ENCODE data around the gene ATP5IF1. TPM values are rescaled to one million over a fixed set of nuclear protein-coding genes. Genes with fewer than 3 reads are reported as not detected.

The ATP5IF1 gene
- total RNA-seq, 4 donors from 2014 or later = 131 to 503 (median 344) TPM

GRCh38 chr1:28259252-28259933, 23.5 kb downstream of the ATP5IF1 start, which contains the start of gene SESN2:
SESN2 (plus strand) TSS chr1:28259518; CDS start chr1:28259848, 330 bp downstream.
- Histone ChIP-seq H3K36me3 (no peaks in the 10 kb centered on the region), H3K9me3 (no peaks in the 10 kb centered on the region), H3K4me3 (peak within 1 kb of the TSS; percentile 75 to 99 (median 88)), H3K27ac (peak within 1 kb of the TSS; percentile 90 to 97 (median 96)), H3K4me1 (peaks cover 14 to 47% (median 33%) of the 10 kb centered on the region in 4 donors), H3K27me3 (no peaks in the 10 kb centered on the region)
- peak; percentile 100 for DNase-seq
- intact Hi-C loops (cut with DNase I; ENCODE audit: low total_unique reads) (loop anchor here (10.0 kb wide), 1 partner anchor 65 kb away; the partner anchor contains the start of gene MED18), in situ Hi-C loops (cut with MboI; ENCODE audit: low pct_ligation_motif_present in 1 of 4, low pct_unique_long_range_greater_than_20kb in 1 of 4, low sequenced_read_pairs in 3 of 4) (loop anchor here in 2 of 4 donors (10.0 kb wide), 1 partner anchor 65 kb away; the partner anchor contains the start of gene MED18 (in 2 of the 2))
- WGBS, 2 donors (ENCODE audit: low coverage in 1 of 2) = 0% methylated on average over 45 of the region's 76 CpGs; no CpG with 5 or more reads in 1 of the 2 donors
- TF ChIP-seq POLR2AphosphoS5 (IDR thresholded peaks at IDR 0.05) (peak; percentile 99), EP300 (IDR thresholded peaks at IDR 0.05; ENCODE audit: low read depth) (no peak), POLR2A (IDR thresholded peaks at IDR 0.05) (peak; percentile 97)
- TF ChIP-seq, protein P1, sequence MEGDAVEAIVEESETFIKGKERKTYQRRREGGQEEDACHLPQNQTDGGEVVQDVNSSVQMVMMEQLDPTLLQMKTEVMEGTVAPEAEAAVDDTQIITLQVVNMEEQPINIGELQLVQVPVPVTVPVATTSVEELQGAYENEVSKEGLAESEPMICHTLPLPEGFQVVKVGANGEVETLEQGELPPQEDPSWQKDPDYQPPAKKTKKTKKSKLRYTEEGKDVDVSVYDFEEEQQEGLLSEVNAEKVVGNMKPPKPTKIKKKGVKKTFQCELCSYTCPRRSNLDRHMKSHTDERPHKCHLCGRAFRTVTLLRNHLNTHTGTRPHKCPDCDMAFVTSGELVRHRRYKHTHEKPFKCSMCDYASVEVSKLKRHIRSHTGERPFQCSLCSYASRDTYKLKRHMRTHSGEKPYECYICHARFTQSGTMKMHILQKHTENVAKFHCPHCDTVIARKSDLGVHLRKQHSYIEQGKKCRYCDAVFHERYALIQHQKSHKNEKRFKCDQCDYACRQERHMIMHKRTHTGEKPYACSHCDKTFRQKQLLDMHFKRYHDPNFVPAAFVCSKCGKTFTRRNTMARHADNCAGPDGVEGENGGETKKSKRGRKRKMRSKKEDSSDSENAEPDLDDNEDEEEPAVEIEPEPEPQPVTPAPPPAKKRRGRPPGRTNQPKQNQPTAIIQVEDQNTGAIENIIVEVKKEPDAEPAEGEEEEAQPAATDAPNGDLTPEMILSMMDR (IDR thresholded peaks at IDR 0.05) = no peak

GRCh38 chr1:28259934-28260802, 24.2 kb downstream of the ATP5IF1 start:
- Histone ChIP-seq H3K4me1 (peaks cover 14 to 51% (median 35%) of the 10 kb centered on the region in 4 donors), H3K27me3 (no peaks in the 10 kb centered on the region), H3K4me3 (peak overlapping the region; percentile 75 to 99 (median 88)), H3K9me3 (no peaks in the 10 kb centered on the region), H3K27ac (peak overlapping the region; percentile 90 to 97 (median 96)), H3K36me3 (no peaks in the 10 kb centered on the region)
- peak; percentile 72 for DNase-seq
- in situ Hi-C loops (cut with MboI; ENCODE audit: low pct_ligation_motif_present in 1 of 4, low pct_unique_long_range_greater_than_20kb in 1 of 4, low sequenced_read_pairs in 3 of 4) = loop anchor here in 2 of 4 donors (10.0 kb wide), 1 partner anchor 65 kb away; the partner anchor contains the start of gene MED18 (in 2 of the 2)
- intact Hi-C loops (cut with DNase I; ENCODE audit: low total_unique reads) = loop anchor here (10.0 kb wide), 1 partner anchor 65 kb away; the partner anchor contains the start of gene MED18
- 3% methylated on average over 37 of the region's 66 CpGs; no CpG with 5 or more reads in 1 of the 2 donors for WGBS, 2 donors (ENCODE audit: low coverage in 1 of 2)
- TF ChIP-seq, protein P1 (IDR thresholded peaks at IDR 0.05) = no peak
- TF ChIP-seq EP300 (IDR thresholded peaks at IDR 0.05; ENCODE audit: low read depth) (no peak), POLR2A (IDR thresholded peaks at IDR 0.05) (no peak), POLR2AphosphoS5 (IDR thresholded peaks at IDR 0.05) (peak in 2 of 3 donors; percentile 5 to 10)

DNA sequence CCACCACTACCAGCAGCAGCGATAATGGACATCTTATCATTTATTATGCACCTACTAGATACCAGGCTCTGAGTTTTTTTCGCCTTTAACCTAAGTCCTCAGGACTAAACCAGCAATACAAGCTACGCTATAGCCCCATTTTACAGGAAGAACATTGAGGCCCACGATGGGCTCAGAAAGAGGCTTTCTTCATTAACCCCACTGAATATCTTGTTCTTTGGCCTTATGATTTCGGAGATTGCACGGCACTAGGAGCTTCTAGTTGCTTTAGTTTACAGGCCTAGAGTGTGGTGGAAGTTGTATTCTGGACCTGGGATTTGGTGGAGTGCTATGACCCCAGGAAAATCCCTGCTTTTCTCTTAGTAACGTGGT, 24.9 kb downstream of the ATP5IF1 start:
- intact Hi-C loops (cut with DNase I; ENCODE audit: low total_unique reads) (no loop called here), in situ Hi-C loops (cut with MboI; ENCODE audit: low pct_ligation_motif_present in 1 of 4, low pct_unique_long_range_greater_than_20kb in 1 of 4, low sequenced_read_pairs in 3 of 4) (no loop called here)
- Histone ChIP-seq H3K4me1 (peaks cover 14 to 51% (median 35%) of the 10 kb centered on the region in 4 donors), H3K36me3 (no peaks in the 10 kb centered on the region), H3K4me3 (peak overlapping the region; percentile 75 to 99 (median 88)), H3K9me3 (no peaks in the 10 kb centered on the region), H3K27ac (peak overlapping the region; percentile 90 to 97 (median 96)), H3K27me3 (no peaks in the 10 kb centered on the region)
- 44 to 47% methylated on average over 4 to 7 of the region's 7 CpGs for WGBS, 2 donors (ENCODE audit: low coverage in 1 of 2)
- TF ChIP-seq EP300 (IDR thresholded peaks at IDR 0.05; ENCODE audit: low read depth) (no peak), POLR2A (IDR thresholded peaks at IDR 0.05) (no peak), POLR2AphosphoS5 (IDR thresholded peaks at IDR 0.05) (no peak)
- TF ChIP-seq, protein P1 (IDR thresholded peaks at IDR 0.05) = no peak
- no peak for DNase-seq

DNA sequence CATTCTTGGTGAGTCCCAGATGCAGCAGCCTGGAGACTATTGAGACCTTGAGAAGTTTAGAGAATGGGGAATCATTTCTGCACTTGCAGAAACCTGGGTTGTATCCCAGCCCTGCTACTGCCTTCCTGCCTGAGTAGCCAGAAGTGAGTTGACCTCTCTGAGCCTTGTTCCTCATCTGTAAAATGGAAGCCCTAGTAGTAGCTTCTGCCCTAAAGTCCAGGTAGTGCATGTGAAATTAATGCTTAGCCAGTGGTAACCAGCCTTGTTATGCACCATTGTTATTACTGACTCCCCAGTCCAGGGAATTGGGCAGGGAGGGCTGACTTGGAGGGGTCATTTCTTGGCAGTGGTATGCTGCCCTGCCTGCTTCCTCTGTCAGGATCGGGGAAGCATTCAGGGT, 29.0 kb downstream of the ATP5IF1 start:
- Histone ChIP-seq H3K36me3 (no peaks in the 10 kb centered on the region), H3K27me3 (no peaks in the 10 kb centered on the region), H3K4me3 (no peak overlapping the region), H3K27ac (no peak overlapping the region), H3K4me1 (peaks cover 8 to 43% (median 29%) of the 10 kb centered on the region in 4 donors), H3K9me3 (no peaks in the 10 kb centered on the region)
- 89 to 100% methylated on average over 1 of the region's 1 CpG for WGBS, 2 donors (ENCODE audit: low coverage in 1 of 2)
- in situ Hi-C loops (cut with MboI; ENCODE audit: low pct_ligation_motif_present in 1 of 4, low pct_unique_long_range_greater_than_20kb in 1 of 4, low sequenced_read_pairs in 3 of 4) = no loop called here
- DNase-seq = no peak
- intact Hi-C loops (cut with DNase I; ENCODE audit: low total_unique reads) = no loop called here
- no peak for TF ChIP-seq EP300 (IDR thresholded peaks at IDR 0.05; ENCODE audit: low read depth)
- no peak for TF ChIP-seq POLR2A (IDR thresholded peaks at IDR 0.05)
- TF ChIP-seq, protein P1 (IDR thresholded peaks at IDR 0.05) = no peak
- no peak for TF ChIP-seq POLR2AphosphoS5 (IDR thresholded peaks at IDR 0.05)

Data from transverse colon (tissue), 4 donors.